Upper lobe of left lung (tissue), 4 donors: ENCODE results near the gene LSM14A.
"Not testable (repeated sequence)": the region's sequence is repeated elsewhere in the genome, so short reads cannot be mapped to it uniquely, and the experiment has no call there.

Experiments
- CTCF ChIP-seq, 6 experiments: fragments of 450-650 bp in 4 of 6; fragments of 200-600 bp in 2 of 6; sonication (generic) in 2 of 6; IDR thresholded peaks; one replicate each; pipeline ENCODE4 v1.5.1; 2016 to 2019; ENCODE audit warnings: antibody characterized with exemption in 6 of 6
- EP300 ChIP-seq, 4 donors: sonication (generic); formaldehyde crosslinking; IDR thresholded peaks; one replicate each; pipeline ENCODE4 v1.5.1; 2017; ENCODE audit warnings: antibody characterized with exemption in 4 of 4, control low read depth in 2 of 4
- POLR2A ChIP-seq, 4 donors: fragments of 450-650 bp; IDR thresholded peaks; one replicate each; pipeline ENCODE4 v1.5.1; 2016 to 2017; ENCODE audit warnings: antibody characterized with exemption in 4 of 4, mild to moderate bottlenecking in 2 of 4
- POLR2AphosphoS5 ChIP-seq, 2 donors: sonication (generic); formaldehyde crosslinking; IDR thresholded peaks; one replicate each; pipeline ENCODE4 v1.5.1; 2017; ENCODE audit warnings: antibody characterized with exemption in 2 of 2

- TF ChIP-seq EP300, CTCF, POLR2A, POLR2AphosphoS5 (IDR thresholded peaks at IDR 0.05): not testable (repeated sequence)
Measured at GRCh38 chr19:34132145-34132544, 40.2 kb upstream of the LSM14A start.
